GM12878 (cell line): ENCODE measurements around the gene STT3B. TPM values are rescaled to one million over a fixed set of nuclear protein-coding genes. Genes with fewer than 3 reads are reported as not detected.

Source experiments
- ATAC-seq: fragments of 200-7000 bp; cut with Tn5 transposase; 3 replicates; pipeline ENCODE4 v1.9.1; 2020; ENCODE audit warnings: mild to moderate bottlenecking, moderate library complexity
- BruUV-seq: library from RNA; stranded (reverse); fragments of 400-500 nt; replicated peaks from 2 replicates; lab custom pipeline; 2021; lab: Mats Ljungman, UMichigan
- CTCF ChIA-PET: fragments of 300-600 bp; sonication (Branson Sonifier 250); formaldehyde crosslinking; extraction: SDS; loops from one replicate; lab custom pipeline; 2021; ENCODE audit warnings: inconsistent platforms; lab: Yijun Ruan, JAX
- POLR2A ChIA-PET: fragments of 350-600 bp; formaldehyde crosslinking; extraction: SDS; loops from one replicate; lab custom pipeline; 2021; ENCODE audit warnings: inconsistent platforms; lab: Charles Lee
- RAD21 ChIA-PET: fragments of 300-600 bp; sonication (Branson Sonifier 250); formaldehyde crosslinking; loops from one replicate; lab custom pipeline; 2023; ENCODE audit warnings: antibody characterized with exemption; ENCODE audit not compliant: unreplicated experiment; lab: Charles Lee
- SMC1A ChIA-PET: fragments of 300-600 bp; sonication (Branson Sonifier 250); formaldehyde crosslinking; loops from one replicate; lab custom pipeline; 2023; ENCODE audit not compliant: unreplicated experiment, uncharacterized antibody; lab: Charles Lee
- DNase-seq: peaks from one replicate; pipeline ENCODE4 v3.0.0-alpha.2; 2011; ENCODE audit warnings: low read depth, low spot score
- FAIRE-seq: peaks from 3 replicates; lab custom pipeline; 2011; peaks lifted over from hg19 to GRCh38; lab: Jason Lieb, UNC
- H2AFZ ChIP-seq: 2 replicates; pipeline ENCODE4 v1.6.0; 2011; ENCODE audit warnings: low read depth, low read length, control low read depth; ENCODE audit not compliant: control insufficient read depth
- H3K27ac ChIP-seq: 2 replicates; pipeline ENCODE4 v1.5.1; 2011; ENCODE audit warnings: control low read depth; ENCODE audit not compliant: control insufficient read depth, insufficient read depth
- H3K27me3 ChIP-seq, 2 experiments: replicated peaks in 1 of 2; 2 replicates each; pipeline versions ENCODE4 v1.6.0 to v1.6.1; 2011; ENCODE audit warnings: low read length in 1 of 2; ENCODE audit not compliant: control insufficient read depth in 2 of 2, insufficient read depth in 2 of 2
- H3K36me3 ChIP-seq, 2 experiments: 2 replicates each; pipeline ENCODE4 v1.5.1; 2011; ENCODE audit warnings: low read length in 1 of 2; ENCODE audit not compliant: control insufficient read depth in 2 of 2, insufficient read depth in 2 of 2
- H3K4me1 ChIP-seq: 2 replicates; pipeline ENCODE4 v1.6.1; 2011; ENCODE audit warnings: mild to moderate bottlenecking, low read length, moderate library complexity, mixed read lengths; ENCODE audit not compliant: control insufficient read depth, insufficient read depth
- H3K4me2 ChIP-seq: 2 replicates; pipeline ENCODE4 v1.6.0; 2011; ENCODE audit warnings: control low read depth; ENCODE audit not compliant: control insufficient read depth, insufficient read depth
- H3K4me3 ChIP-seq: fragments of 200-600 bp; sonication (generic); 2 replicates; pipeline ENCODE4 v1.5.1; 2016
- H3K79me2 ChIP-seq: 2 replicates; pipeline ENCODE4 v1.6.0; 2011; ENCODE audit warnings: low read length; ENCODE audit not compliant: control insufficient read depth, insufficient read depth
- H3K9ac ChIP-seq: 2 replicates; pipeline ENCODE4 v1.8.0; 2011; ENCODE audit warnings: low read length, control low read depth, mixed read lengths; ENCODE audit not compliant: control insufficient read depth, insufficient read depth
- H3K9me3 ChIP-seq: replicated peaks from 3 replicates; pipeline ENCODE4 v1.5.1; 2011; ENCODE audit warnings: mild to moderate bottlenecking, low read length; ENCODE audit not compliant: control insufficient read depth, insufficient read depth
- H4K20me1 ChIP-seq: 2 replicates; pipeline ENCODE4 v1.6.0; 2011; ENCODE audit not compliant: control insufficient read depth, insufficient read depth
- BACH1 ChIP-seq: fragments of 450-650 bp; IDR thresholded peaks from 2 replicates; pipeline ENCODE4 v1.6.1; 2017; ENCODE audit warnings: mild to moderate bottlenecking, borderline replicate concordance
- BCL3 ChIP-seq: IDR thresholded peaks from 2 replicates; pipeline ENCODE4 v1.6.1; 2011; ENCODE audit warnings: borderline replicate concordance, low read depth, mild to moderate bottlenecking, moderate library complexity, low read length; ENCODE audit not compliant: insufficient read depth, poor library complexity, severe bottlenecking
- CBX5 ChIP-seq: sonication (generic); IDR thresholded peaks from 2 replicates; pipeline ENCODE4 v1.6.1; 2016; ENCODE audit warnings: low read depth, moderate library complexity, mild to moderate bottlenecking, inconsistent platforms
- E4F1 ChIP-seq: fragments of 450-650 bp; IDR thresholded peaks from 2 replicates; pipeline ENCODE4 v1.6.1; 2018; ENCODE audit warnings: borderline replicate concordance, mild to moderate bottlenecking; ENCODE audit not compliant: partially characterized antibody
- JUND ChIP-seq: IDR thresholded peaks from 2 replicates; pipeline ENCODE4 v1.6.1; 2012; ENCODE audit warnings: low read depth, mild to moderate bottlenecking, low read length, improper control_type of control experiment, moderate library complexity
- MAX ChIP-seq: IDR thresholded peaks from 2 replicates; pipeline ENCODE4 v1.6.1; 2012; ENCODE audit warnings: low read depth, low read length, improper control_type of control experiment
- NFIC ChIP-seq: IDR thresholded peaks from 2 replicates; pipeline ENCODE4 v1.6.1; 2012; ENCODE audit warnings: low read depth, mild to moderate bottlenecking, inconsistent platforms, low read length, moderate library complexity
- NFXL1 ChIP-seq: fragments of 450-650 bp; IDR thresholded peaks from 2 replicates; pipeline ENCODE4 v1.6.1; 2017; ENCODE audit warnings: antibody characterized with exemption, mild to moderate bottlenecking, borderline replicate concordance
- PAX8 ChIP-seq: fragments of 450-650 bp; IDR thresholded peaks from 2 replicates; pipeline ENCODE4 v1.6.1; 2017; ENCODE audit warnings: mild to moderate bottlenecking, moderate library complexity
- POLR2A ChIP-seq: IDR thresholded peaks from 2 replicates; pipeline ENCODE4 v1.6.1; 2011; ENCODE audit warnings: low read depth, mild to moderate bottlenecking, low read length
- POU2F2 ChIP-seq: IDR thresholded peaks from 3 replicates; pipeline ENCODE4 v1.6.1; 2011; ENCODE audit warnings: low read depth, mild to moderate bottlenecking, low read length, borderline replicate concordance
- RELA ChIP-seq: fragments of 450-650 bp; IDR thresholded peaks from 2 replicates; pipeline ENCODE4 v1.8.0; 2014; ENCODE audit warnings: borderline replicate concordance; ENCODE audit not compliant: partially characterized antibody
- SKIL ChIP-seq: fragments of 450-650 bp; IDR thresholded peaks from 2 replicates; pipeline ENCODE4 v1.6.1; 2017; ENCODE audit warnings: mild to moderate bottlenecking, low read depth, inconsistent platforms; ENCODE audit not compliant: poor library complexity, severe bottlenecking
- TCF7 ChIP-seq: IDR thresholded peaks from 2 replicates; pipeline ENCODE4 v1.6.1; 2014; ENCODE audit warnings: antibody characterized with exemption, borderline replicate concordance
- YBX1 ChIP-seq: fragments of 450-650 bp; IDR thresholded peaks from 2 replicates; pipeline ENCODE4 v1.6.1; 2016; ENCODE audit warnings: antibody characterized with exemption
- ZBED1 ChIP-seq: IDR thresholded peaks from 2 replicates; pipeline ENCODE4 v1.6.1; 2016; ENCODE audit warnings: borderline replicate concordance
- ZNF384 ChIP-seq: IDR thresholded peaks from 2 replicates; pipeline ENCODE4 v1.6.1; 2012; ENCODE audit warnings: low read depth, mild to moderate bottlenecking, low read length, improper control_type of control experiment, borderline replicate concordance
- ZSCAN29 ChIP-seq: fragments of 450-650 bp; IDR thresholded peaks from 2 replicates; pipeline ENCODE4 v1.6.1; 2017; ENCODE audit warnings: mild to moderate bottlenecking, moderate library complexity
- ZZZ3 ChIP-seq: IDR thresholded peaks from 2 replicates; pipeline ENCODE4 v1.6.1; 2011; ENCODE audit warnings: low read depth; ENCODE audit not compliant: control insufficient read depth, insufficient read length
- WGBS: methylation state at CpG from one replicate; pipeline ENCODE4 v1.1.6; 2016; ENCODE audit warnings: low lambda C conversion rate; ENCODE audit not compliant: insufficient replicate concordance, insufficient coverage; ENCODE audit errors: missing lambda C conversion rate; 5-methylcytosine and 5-hydroxymethylcytosine counted together
- in situ Hi-C: fragments of 300-500 bp; cut with MboI; formaldehyde crosslinking; loops from 9 replicates; pipeline ENCODE4 v1.14.3; 2018; ENCODE audit warnings: mixed read lengths
- intact Hi-C: fragments of 100-400 bp; cut with micrococcal nuclease; formaldehyde crosslinking; loops from one replicate; pipeline ENCODE4 v1.14.2; 2022; ENCODE audit not compliant: unreplicated experiment
- polyA plus RNA-seq, 11 experiments: library from polyadenylated mRNA; depleted of rRNA in 4 of 11; unstranded in 6 of 11; stranded (reverse) in 5 of 11; fragments of >200 nt; fragmentation: Nextera tagmentation in 4 of 11; fragmentation: Illumina TruSeq in 1 of 11; extraction: Ambion mirVana in 4 of 11; extraction: Trizol in 1 of 11; gene quantifications; 1 replicate in 1 of 11; 2 replicates in 10 of 11; pipeline versions ENCODE4 v1.2.1 to v1.2.3, GENCODE V29; 2011 to 2016; ENCODE audit warnings: inconsistent platforms in 2 of 11, missing spikeins in 2 of 11, low read depth in 1 of 11
- total RNA-seq, 4 experiments: library from RNA; depleted of rRNA in 3 of 4; stranded (reverse); fragments of >200 nt in 3 of 4; fragmentation: Illumina TruSeq in 1 of 4; extraction: Trizol in 1 of 4; gene quantifications; 2 replicates each; pipeline versions ENCODE4 v1.2.1 to v1.2.3, GENCODE V29; 2013 to 2021

STT3B gene
- total and polyA plus RNA-seq, 10 of the 15 experiments (the other 5 are each of a cell fraction or from before 2014, with no cell fraction given), result 19.9 to 208 (median 79.6) TPM

GRCh38 chr3:31542246-31542645, 9.5 kb downstream of the STT3B start:
- Histone ChIP-seq H3K4me1 (no peaks in the 10 kb centered on the region), H3K27me3 (no peaks in the 10 kb centered on the region), H3K79me2 (peaks cover 97% of the 10 kb centered on the region), H3K4me2 (no peak overlapping the region), H3K4me3 (no peak overlapping the region)
- ChIA-PET CTCF (interaction anchor here (0.6 to 0.7 kb wide), 2 partner anchors 12 to 60 kb away, joined by 3 to 4 read pairs; no protein-coding TSS in a partner anchor), POLR2A (interaction anchor here (1.2 kb wide), 1 partner anchor 12 kb away, joined by 3 read pairs; no protein-coding TSS in a partner anchor), RAD21 (interaction anchor here (1.4 kb wide), 1 partner anchor 10 kb away, joined by 3 read pairs; the partner anchor contains the start of gene STT3B)
- no peak for DNase-seq
- TF ChIP-seq MAX (no peak), ZNF384 (no peak), BACH1 (no peak), ZBED1 (no peak), YBX1 (no peak), RELA (no peak), PAX8 (no peak), ZSCAN29 (no peak), TCF7 (no peak), E4F1 (no peak), NFIC (no peak), BCL3 (no peak), SKIL (no peak), POLR2A (no peak), POU2F2 (no peak), NFXL1 (no peak), ZZZ3 (no peak), CBX5 (no peak), JUND (no peak)
- TF ChIP-seq, all 136 proteins: peak for 0
- ATAC-seq, result no peak
- in situ Hi-C loops (no loop called here), intact Hi-C loops (no loop called here)
- Histone ChIP-seq H4K20me1 (no peaks in the 10 kb centered on the region), H3K36me3 (peaks cover 0 to 7% of the 10 kb centered on the region in 2 experiments; a peak in 1 of 4 replicates), H3K27ac (no peak overlapping the region), H3K9me3 (peaks cover 7% of the 10 kb centered on the region; the same call in 2 of the 3 replicates), H3K9ac (no peak overlapping the region), H2AFZ (no peak overlapping the region)
- no TSS peak for BruUV-seq
- WGBS, result 90% methylated on average over 1 of the region's 1 CpG
- FAIRE-seq, result no peak
- SMC1A ChIA-PET, result no interaction called here
